Fibroblast of skin of left quadriceps (primary cell): ENCODE data around the gene ABCG1.
"Not testable (repeated sequence)": the region's sequence is repeated elsewhere in the genome, so short reads cannot be mapped to it uniquely, and the experiment has no call there.

Experiments
- DNase-seq, 2 experiments: peaks; one replicate each; pipeline ENCODE4 v3.0.0-alpha.2; 2013; ENCODE audit warnings: low read depth in 2 of 2

The ABCG1 gene

DNA sequence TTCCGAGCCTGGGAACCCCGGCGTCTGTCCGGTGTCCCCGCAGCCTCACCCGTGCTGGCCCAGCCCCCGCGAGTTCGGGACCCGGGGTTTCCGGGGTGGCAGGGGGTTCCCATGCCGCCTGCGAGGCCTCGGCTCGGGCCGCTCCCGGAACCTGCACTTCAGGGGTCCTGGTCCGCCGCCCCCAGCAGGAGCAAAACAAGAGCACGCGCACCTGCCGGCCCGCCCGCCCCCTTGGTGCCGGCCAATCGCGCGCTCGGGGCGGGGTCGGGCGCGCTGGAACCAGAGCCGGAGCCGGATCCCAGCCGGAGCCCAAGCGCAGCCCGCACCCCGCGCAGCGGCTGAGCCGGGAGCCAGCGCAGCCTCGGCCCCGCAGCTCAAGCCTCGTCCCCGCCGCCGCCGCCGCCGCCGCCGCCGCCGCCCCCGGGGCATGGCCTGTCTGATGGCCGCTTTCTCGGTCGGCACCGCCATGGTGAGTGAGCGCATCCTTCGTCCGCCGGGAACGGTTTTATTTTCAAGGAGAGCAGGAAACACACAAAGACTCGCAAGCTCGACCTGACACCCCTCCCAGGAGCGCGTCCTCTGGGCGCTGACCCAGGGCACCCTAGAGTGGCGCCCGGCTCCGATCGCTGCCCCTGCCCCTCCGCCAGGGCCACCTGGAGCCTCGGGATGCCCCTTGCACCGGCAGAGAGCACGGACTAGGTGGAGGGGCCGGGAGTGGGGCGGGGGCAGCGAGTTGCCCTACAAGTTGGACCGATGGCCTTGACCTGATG is at the start of gene ABCG1:
TSS of gene ABCG1 (plus strand) at position 305 of the 770 bp plus-strand sequence. CDS start at position 428, 123 bp downstream.
- no peak for DNase-seq

DNA sequence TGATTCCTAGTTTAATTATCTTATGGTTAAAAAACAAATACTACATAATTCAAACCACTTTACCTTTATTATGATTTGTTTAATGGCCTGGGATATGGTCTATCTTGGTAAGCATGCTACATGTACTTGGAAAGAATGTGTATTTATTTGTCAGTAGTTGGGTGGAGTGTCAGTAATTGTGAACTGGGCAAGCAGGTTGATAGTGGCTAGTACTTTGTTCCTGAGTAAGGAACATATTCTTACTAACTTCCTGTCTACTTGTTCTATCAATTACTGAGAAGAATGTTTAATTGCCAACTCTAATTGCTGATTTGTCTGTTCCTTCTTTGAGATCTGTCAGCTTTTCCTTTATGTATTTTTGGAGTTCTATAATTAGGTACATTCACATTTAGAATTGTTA is 49.2 kb upstream of the ABCG1 start:
- DNase-seq = no peak

DNA sequence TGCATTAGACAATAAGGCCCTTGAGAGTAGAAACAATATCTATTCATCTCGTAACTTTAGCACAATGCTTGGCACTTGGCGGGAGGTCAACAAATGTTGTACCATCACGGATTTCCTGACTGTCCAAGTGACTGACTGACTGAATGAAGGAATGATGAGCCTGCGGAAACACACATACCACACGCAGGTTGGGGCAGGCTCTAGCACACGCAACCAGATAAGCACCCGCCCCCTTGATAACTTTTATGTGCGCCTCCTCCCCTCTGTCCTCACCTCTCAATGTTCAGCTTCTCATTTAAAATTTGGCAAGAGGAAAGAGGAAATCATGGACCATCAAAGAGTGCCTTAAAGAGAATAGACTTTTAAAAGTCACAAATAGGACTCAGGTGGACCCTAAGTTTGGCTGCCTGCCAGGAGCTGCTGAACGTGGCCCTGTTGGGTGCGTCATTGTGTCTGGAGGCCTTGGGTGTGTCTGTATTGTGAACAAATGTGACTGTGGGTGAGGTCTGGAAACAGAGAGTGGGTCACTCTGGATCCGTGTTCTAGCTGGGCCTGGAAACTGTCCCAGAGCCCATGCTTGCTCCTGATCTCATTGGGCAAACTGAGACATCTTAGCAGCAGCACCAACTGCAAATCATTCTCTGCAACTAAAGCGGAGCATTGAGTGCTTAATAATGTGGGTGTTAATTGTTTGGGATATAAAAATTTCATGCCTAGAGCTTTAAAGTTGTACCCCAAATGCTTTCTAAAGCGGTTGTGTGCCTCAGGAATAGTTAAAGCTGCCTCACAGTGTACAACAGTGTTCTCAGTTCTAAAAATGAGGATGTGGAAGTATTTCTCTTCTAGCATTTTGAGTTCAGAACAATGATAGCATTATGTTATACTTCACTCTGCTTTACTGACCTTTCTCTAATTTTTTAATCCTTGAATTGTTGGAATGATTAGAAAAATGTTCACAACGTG is 47.6 kb upstream of the ABCG1 start:
- no peak for DNase-seq

DNA sequence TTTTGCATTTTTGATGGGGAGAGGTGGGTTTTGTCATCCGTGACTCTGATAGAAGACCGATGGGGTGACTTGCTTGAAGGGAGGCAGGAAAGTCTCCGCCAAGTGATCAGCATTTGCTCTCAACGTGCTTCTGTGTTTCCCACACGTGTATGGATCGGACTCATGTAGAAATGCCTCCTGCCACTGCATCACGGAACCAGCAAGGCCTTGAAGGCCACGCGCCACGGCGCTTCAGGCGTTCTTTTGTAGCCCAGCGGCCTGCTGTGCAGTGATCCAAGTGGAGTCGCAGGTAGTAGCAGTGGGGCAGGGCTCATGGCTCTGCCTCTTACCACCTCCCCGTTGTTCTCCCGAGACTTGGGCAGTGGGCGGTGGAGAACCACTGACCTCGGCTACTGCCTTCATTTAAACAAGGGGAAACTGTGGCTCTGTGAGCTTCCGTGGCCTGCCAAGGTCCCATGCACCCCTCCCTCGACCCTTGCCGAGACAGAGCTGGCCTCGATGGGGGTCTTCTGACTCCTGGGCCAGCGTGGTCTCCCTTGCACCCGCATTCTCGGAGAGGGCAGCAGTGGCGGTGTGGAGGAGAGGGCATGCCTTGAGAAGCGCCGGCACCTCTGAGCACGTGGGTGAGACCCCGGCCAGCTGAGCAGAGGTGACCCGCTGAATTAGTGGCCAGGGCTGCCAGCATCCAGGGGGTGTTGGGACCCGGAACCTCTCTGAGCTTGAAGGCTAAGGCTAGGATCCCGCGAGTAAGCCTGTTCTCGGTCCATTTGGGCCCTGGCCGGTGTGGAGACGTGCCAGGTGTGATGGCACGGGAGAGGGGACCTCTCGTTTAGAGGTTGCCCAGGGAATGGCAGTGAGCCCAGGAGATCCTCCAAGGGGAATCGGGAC is 46.1 kb upstream of the ABCG1 start:
- DNase-seq = no peak

DNA sequence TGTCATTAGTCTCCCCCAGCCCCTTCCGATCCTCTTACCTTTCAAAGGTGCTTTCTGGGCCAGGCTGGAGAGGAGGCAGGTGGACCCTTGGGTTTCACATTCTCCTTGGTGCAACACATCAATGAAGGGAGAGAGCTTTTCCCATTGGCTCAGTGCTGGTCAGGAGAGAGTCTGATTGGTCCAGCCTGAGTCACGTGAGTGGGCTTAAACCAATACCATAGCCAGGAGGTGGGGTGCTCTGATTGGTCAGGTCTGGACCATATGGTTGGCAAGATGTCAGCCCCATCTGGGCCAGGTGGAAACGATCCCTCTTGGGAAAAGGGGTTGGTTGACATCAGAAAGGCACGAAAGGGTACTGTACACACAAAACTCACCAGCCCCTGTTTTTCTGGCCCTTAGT is 44.8 kb upstream of the ABCG1 start:
- DNase-seq = no peak

DNA sequence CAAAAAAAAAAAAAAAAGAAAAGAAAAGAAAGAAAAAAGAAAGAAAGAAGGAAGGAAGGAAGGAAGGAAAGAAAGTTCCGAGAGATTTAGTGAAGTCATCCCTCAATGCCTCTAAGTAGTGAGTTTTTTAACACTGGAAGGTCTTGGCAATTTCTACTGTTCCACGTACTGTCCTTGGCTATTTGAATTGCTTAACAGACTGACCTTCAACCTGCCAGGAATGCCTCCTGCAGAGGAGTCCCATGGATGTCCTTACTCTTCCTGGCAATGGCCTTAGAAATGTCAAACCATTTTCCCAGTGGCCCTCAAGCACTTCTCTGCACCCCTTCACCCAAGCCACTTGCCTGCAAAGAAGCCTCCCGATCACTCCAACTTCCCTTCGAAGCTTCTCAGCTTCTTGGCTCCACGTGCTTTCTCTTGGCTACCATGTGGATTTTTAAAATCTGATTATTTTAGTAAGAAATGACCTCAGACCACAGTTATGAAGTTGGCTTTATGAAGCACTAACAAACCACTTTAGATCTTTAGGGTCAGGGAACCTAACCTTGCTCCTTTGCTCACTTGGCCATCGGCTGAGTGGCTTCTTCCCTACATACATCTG is 43.7 kb upstream of the ABCG1 start:
- no peak for DNase-seq

DNA sequence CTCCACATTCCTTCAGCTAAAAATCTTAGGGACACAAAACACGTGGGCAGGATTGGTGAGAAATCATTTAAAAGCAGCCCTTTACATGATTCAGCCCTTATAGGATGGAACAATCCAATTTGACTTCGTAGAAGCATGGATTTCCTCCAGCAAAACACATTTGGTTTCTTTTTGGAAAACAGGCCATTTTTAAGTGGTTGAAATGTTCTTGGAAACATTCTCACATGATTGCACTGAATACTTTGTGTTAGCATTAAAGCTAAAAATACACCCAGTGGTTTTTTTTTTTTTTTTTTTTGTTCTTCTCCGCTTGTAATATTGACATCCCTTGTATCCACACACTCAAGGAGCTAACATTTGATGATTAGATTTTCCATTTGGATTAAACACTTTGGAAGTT is 42.1 kb upstream of the ABCG1 start:
- DNase-seq = no peak

DNA sequence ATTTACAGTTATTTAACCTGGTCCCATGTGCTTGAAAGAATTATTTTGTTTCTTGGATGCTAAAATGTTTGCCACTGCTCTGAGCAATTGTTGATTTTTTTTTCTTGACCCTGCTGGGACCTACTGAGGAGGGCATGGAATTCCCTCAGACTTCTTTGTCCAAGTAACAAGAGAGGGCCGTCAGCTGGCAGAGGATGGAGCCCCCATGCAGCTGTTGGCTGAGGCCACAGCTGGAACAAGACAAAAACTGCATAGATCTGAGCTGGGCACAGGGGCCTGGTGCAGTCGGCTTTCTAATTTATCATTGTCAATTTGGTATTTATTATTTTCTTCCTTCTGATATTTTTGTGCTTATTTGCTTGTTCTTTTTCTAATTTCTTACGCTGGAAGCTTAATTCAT is 39.6 kb upstream of the ABCG1 start:
- no peak for DNase-seq

DNA sequence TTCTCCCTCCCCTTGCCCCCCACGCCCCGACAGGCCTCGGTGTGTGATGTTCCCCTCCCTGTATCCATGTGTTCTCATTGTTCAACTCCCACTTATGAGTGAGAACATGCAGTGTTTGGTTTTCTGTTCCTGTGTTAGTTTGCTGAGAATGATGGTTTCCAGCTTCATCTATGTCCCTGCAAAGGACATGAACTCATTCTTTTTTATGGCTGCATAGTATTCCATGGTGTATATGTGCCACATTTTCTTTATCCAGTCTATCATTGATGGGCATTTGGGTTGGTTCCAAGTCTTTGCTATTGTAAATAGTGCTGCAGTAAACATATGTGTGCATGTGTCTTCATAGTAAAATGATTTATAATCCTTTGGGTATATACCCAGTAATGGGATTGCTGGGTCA is 38.9 kb upstream of the ABCG1 start:
- not testable (repeated sequence) for DNase-seq

DNA sequence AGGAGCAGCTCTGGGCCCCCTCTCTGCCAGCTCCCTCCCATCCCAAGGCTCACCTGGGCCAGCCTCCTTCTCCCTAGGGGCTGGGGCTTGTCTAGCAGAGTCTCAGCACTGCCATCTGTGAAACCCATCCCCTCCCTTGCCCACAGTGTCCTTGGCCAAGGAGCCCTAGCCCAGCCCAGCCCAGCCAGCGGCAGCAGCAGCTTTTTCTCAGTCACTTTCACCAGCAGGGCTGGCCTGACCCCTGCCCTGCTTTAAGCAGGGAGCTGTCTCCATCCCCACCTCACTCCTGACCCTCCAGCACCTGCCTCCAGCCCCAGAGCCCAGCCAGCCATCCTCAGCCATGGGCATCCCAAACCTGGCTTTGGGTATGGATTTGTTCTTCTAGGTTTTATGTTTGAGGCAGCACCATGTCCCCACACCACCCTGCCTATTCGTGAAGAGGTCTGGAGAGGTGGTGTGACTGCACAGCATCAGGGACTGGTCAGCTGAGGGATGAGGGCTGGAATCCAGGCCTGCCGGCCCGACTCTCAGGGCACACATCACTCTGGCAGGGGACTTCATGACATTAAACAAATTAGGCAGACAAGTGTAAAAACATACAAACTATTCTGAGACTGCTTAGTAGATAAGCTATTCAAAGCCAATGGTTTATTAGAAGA is 36.1 kb upstream of the ABCG1 start:
- no peak for DNase-seq

DNA sequence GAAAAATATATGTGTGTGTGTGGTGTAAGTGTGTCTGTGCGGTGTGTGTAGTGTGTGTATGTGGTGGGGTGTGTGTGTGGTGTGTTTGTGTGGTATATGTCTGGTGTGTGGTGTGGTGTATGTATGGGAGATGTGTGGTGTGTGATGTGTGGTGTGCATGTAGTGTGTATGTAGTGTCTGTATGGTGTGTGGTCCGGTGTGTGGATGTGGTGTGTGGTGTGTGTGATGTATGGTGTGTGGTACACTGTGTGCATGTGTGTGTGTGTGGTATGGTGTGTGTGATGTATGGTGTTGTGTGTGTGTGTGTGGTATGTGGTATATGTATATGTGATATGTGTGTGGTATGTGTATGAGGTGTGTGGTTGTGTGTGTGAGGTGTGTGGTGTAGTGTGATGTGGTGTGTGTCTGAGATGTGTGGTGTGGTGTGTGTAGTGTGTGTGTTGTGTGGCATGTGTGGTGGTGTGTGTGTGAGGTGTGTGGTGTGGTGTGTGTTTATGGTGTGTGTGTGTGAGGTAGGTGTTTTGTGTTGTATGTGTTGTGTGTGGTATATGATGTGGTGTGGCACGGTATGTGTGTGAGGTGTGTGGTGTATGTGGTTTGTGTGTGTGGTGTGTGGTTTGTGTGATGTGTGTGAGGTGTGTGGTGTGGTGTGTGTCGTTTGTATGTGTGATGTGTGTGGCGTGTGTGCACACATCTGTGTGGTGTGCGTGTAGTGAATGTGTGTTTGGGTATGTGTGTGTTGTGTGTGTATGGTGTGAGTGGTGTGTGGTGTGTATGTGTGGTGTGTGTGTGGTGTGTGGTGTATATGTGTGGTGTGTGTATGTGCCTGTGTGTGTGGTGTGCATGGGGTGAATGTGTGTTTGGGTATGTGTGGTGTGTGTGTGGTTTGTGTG is 35.3 kb upstream of the ABCG1 start:
- no peak for DNase-seq

DNA sequence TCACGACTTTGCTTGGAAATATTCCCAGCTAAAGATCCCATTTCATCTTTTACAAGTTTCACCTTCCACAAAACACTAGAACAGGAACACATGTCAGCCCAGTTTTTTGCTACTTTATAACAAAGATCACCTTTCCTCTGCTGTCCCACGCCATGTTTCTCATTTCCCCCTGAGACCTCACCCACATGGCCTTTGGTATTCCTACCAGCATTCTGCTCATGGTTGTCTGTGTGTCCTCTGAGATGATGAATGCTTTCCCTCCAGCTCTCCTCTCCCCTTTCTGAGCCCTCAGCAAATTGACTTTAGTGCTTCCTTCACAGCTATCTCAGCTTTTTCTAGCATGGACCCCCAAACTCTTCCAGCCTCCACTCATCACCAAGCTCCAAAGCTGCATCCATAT is 32.3 kb upstream of the ABCG1 start:
- no peak for DNase-seq

DNA sequence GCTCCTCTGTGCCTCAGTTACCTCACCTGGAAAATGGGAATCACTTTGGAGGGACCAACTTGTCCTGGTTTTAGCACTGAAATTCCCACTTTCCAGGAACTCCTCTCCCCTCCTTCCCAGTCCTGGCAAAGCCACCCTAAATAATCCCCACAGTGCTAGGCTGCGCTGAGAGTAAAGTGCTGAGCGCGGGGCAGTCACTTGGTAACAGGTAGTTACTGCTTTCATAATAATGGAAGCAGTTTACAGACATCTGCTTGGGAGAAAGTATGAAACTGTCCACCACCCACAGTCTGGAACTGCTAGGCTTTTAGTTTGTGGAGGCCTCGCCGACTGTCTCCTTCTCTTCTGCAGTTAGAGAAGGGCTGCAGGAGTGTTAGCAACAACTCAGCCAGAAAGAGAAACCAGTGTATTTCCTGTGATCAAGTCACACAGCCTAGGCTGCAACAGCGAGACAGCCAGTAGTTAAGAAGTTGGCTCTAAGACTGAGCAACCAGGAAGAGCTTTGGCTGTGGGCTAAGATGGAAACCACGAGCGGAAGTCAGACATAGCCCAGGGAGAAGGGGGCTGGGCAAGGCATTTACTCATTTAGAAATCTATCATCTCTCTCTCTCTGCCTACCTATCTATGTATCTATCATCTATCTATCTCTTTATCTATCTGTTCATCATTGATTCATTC is 30.8 kb upstream of the ABCG1 start:
- no peak for DNase-seq

DNA sequence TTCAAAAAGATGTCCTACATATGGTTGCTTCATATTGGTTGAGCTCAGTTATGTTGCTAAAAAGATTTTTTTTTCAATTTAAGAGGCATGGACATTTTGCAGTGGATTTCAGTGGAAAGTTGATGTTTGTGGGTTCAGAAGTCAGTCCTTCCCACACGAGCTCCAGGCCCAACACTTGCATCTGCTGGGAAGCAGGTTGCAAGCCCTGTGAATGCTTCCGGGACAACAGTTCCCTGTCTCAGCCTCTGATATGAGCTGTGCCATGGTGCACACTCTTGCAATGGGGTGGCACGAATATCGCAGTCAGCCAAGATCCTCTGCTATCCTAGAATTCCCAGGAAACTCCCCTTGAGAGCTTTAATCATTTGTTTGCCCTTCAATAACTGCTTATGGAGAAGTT is 30.3 kb upstream of the ABCG1 start:
- no peak for DNase-seq

DNA sequence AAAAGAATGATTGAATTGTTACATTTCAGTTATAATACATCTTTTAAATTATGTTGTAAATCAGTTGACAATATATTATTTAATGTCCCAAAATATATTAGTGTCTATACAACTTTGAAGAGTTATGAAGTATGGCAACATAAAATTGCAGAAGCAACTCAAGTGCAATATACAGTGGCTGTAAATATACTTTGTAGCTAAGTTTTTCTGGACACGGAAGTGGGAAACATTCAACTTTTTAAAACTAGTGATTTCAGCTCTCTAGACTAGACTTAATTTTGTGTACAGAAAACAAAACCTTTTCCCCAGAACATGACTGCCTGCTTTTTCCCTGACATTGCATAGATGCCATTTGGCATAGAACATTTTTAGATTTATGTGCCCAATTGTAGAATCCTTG is 29.5 kb upstream of the ABCG1 start:
- DNase-seq = no peak

DNA sequence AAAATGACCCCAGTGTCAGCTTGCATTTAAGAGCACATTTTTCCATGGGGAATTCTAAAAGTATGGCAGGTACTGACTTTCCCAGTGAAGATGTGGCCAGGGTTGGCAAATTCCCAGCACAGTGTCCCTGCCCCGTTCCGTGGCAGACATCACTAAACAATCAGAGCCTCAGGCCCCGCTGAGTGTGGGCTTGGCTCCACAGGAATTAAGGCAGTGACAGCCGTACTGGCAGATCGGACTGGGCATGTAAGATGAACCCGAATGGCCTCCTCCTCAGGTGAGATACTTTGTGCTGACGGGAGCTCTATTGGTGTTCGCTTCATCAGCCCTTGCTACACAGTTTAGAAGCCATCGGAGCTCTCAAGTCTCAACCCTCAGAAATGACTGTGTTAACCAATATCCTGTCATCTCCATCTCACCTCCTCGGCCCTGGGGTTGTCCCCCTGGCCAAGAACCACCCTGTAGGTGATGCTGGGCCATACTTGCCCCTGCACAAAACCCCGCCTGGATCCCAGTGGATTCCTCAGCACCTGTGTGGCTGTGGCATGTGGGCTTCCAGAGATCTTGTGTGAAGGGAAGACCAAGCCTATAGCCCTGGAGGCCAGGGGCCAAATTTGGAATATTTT is 29.0 kb upstream of the ABCG1 start:
- no peak for DNase-seq

DNA sequence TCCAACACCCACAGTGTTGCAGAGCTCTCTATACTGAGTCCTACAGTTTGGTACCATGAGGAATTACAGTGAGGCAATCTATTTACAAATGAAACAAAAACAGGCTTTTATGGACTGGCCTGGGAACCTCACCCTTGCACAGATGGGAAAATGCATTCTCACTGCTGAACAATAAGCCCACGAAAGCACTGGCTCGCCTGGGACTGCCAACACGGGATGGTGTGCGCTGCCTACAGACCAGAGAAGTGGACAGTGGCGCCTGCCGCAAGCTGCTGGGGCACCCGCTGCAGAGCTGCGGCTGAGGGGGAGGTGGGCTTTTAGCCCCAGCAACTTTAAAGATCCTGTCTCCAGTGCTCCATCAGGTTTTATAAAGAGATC is 28.5 kb upstream of the ABCG1 start:
- no peak for DNase-seq

DNA sequence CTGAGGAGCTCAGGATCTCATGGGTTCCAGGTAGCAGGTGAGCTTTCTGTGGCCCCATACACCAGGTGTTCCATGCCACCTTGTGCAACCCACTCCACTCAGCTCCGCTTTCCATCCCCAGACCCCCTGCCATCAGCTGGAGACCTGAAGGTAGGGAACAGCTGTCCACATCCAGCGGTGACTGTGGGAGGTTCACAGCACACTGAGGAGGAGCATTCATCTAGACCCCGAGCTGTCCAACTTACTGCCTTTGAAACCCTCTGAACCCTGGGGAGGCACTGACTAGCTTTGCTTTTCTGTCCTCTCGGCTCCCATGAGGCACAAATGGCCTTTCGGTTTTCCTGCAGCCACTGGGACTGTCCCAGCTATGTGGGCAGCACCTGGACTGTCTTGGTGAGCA is 27.9 kb upstream of the ABCG1 start:
- DNase-seq = no peak
